Lung microvascular endothelial cell (primary cell): ENCODE data around the gene CHIC2. TPM values are rescaled to one million over a fixed set of nuclear protein-coding genes. Genes with fewer than 3 reads are reported as not detected.
"Not testable (repeated sequence)": the region's sequence is repeated elsewhere in the genome, so short reads cannot be mapped to it uniquely, and the experiment has no call there.

Experiments
- DNase-seq, 2 donors: peaks; one replicate each; pipeline versions ENCODE4 v3.0.0 to v3.0.0-alpha.2; 2010; ENCODE audit warnings: low read depth in 2 of 2
- total RNA-seq: library from RNA; depleted of rRNA; stranded (reverse); fragments of >200 nt; gene quantifications from 2 replicates; pipeline ENCODE4 v1.2.1, GENCODE V29; 2014

Gene CHIC2
- total RNA-seq, 1 donor from 2014 or later: 95.0 TPM

DNA sequence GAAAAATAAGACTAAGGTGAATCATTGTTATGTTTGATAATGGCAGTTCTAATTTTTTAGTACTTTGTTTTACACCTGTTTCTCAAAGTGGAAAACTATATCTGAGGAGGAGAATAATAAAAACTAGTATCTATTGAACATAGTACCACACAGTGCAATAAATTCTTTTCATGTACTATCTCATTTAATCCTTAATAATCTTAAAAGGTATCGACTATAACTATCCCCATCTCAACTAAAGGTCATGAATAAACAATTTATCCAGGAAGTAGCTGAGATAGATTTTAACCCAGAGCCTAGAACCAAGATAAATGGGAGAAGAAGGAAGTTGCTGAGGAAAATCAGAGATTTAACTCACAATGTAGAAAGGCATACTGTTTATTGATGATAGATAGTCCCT is 2.5 kb downstream of the CHIC2 start:
- DNase-seq: no peak

DNA sequence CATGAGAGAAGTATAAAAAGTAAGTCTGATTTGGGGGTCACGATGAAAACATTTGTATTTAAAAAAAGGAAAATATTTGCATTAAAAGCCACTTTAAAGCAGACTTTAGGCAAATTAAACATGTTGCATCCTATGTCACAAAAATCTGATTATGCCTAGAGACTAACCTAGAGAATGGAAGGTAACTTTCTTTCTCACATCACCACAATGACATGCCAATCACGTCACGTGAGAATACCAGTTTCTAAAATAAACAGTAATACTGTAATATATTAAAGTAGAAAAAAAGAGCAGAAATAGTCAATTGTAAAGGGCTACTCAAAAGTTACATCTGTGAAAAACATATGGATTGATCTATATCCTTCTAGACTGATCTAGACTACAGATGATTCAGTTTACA is 3.3 kb downstream of the CHIC2 start:
- DNase-seq: no peak

DNA sequence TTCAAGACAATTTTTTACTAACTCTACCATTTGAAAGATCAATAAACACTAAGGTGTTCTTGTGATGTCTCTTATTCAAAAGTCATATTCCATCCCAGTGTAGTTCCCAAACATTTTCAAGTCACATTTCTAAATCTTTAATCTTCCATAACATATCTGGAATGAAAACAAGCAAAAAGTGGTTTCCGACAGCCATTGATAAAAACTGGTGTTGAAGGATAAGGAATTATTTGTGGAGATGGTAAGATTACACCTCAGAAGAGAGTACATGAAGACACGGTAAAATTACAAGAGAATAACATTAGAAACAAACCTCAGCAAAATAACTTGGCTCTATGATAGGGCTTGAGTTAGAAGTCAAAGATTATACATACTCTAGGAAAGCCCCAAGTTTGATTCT is 4.3 kb downstream of the CHIC2 start:
- DNase-seq: no peak

DNA sequence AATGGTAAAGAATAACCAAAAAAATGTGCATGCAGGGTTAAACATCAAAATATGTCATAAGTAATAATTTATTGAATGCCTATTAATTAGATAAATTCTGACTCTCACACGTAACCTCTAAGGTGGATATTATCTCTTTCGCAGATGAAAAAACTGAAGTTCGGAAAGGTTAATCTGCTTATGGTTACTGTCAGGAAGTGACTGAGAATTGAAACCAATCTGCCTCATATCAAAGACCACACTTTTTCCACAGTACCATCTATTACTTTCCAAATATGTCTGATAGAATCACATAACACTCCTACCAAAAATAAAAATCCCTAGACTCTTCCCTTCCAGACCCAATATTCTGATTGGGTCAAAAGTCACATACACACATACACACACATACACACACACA is 6.2 kb downstream of the CHIC2 start:
- DNase-seq: peak; percentile 20 to 53

DNA sequence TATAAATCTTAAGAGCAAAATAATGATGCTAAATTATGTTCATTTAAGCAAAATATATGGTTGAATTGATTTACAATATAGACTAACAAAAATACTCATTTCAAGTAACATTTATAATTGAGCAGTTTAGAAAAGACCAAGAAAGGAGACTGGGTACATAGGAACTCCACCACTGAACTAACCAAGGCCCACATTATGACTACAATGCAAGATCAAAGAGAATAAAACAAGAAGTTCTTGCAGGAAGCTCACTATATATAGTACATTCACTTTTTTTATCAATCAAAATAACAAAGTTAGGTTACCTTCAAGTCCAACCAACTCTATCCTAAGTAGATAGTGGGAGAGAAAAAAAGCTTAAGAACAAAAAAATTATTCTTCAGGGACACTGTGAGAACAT is 8.0 kb downstream of the CHIC2 start:
- no peak for DNase-seq

DNA sequence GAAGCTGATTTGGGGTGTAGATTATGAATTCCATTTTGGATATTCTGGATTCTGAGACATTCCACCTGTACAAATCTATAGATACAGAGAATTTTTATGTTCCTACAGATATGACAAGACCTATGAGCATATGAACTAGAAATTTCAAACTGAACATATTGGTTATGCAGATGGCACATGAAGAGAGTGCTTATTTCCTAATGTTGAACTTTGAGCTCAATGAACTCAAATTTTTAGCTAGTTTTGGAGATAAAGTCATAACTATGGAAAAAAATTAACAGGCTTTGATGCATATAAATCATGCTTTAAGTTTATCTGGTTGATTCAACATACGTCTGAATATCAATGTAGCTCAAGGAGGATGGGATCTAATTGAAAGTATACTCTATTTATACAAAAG is 8.9 kb downstream of the CHIC2 start:
- DNase-seq: no peak

DNA sequence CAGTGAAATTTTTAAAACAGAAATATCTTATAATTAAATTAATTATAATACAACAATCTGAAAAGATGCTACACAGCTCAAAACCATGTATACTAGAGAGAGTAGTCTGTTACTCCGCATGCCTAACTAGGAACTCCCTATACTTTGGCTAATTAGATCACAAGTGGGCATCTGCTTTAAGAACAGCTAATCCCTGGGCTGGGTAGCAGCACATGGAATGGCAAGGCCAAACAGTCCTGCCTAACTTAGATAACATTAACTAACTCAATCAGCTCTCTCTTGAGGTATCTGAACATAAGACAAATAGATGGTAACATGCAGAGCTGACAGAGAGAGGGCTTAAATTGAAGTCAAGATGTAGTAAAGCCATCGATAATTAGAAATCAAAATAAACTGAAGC is 9.9 kb downstream of the CHIC2 start:
- no peak for DNase-seq

DNA sequence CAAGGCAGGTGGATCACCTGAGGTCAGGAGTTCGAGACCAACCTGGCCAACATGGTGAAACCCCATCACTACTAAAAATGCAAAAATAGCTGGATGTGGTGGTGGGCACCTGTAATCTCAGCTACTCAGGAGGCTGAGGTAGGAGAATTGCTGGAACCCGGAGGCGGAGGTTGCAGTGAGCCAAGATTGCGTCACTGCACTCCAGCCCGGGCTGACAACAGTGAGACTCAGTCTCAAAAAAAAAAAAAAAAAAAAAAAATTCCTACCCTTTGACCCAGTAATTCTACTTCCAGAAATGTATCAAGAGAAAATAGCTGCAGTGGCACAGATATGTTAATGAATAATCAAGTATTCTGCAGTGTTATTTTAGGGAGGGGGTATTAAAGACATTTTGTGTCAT is 11.1 kb downstream of the CHIC2 start:
- DNase-seq: not testable (repeated sequence)

DNA sequence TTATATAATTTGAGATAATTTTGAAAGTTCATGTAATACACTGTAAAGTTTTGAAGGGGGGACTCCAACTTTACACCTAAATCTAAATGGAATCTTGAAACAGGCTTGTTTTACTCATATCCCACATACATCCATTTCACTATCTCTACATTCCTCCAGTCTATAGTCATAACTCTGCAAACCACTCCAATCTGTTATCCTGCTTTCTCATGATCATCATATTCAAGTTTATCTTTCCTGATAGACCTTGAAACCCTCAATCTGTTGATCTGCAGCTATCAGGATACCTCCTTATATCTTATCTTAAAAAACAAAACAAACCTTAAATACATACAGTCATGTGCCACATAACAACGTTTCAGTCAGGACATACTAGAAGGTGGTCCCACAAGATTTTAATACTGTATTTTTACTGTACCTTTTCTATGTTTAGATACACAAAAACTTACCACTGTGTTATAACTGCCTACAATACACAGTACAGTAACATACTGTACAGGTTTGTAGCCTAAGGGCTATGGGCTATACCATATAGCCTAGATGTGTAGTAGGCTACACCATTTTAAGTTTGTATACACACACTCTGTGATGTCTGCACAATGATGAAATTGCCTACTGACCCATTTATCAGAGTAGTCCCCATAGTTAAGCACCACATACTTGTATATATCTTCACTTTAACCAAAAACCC is 14.0 kb downstream of the CHIC2 start:
- DNase-seq: peak in 1 of 2 donors; percentile 8

DNA sequence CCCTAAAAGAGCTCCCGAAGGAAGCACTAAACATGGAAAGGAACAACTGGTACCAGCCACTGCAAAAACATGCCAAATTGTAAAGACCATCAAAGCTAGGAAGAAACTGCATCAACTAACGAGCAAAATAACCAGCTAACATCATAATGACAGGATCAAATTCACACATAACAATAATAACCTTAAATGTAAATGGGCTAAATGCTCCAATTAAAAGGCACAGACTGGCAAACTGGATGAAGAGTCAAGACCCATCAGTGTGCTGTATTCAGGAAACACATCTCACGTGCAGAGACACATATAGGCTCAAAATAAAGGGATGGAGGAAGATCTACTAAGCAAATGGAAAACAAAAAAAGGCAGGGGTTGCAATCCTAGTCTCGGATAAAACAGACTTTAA is 20.8 kb downstream of the CHIC2 start:
- not testable (repeated sequence) for DNase-seq

DNA sequence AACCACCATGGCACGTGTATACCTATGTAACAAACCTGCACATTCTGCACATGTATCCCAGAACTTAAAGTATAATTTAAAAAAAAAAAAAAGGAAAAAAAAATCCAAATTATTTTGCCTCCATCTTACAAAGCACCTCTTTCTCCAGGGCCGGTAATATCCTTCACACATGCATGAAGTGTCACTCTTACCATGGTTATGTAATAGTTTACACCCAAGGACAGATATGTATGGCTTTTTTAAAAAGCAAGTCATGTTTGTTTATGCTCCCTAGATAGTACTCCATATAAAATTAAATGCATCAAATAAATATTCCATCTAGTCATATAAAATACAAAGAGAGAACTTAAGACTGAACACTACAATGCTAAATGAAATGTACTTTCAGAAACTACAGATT is 22.5 kb downstream of the CHIC2 start:
- DNase-seq: no peak

DNA sequence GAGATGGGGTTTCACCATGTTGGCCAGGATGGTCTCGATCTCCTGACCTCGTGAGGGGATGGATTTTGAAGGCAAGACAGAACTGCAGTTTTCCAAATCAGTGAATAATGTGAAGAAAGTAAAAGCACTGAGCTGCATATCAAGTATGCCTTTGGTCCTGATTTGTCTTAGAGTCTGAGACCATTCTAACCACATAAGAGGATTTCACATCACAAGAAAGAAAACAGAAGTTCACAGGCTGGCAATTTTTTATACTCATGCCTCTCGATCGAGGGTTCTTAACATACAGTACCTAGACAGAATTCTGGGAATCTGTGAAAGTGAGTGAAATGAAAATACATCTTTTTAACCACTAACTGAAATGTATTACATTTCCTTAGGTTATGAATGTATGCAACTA is 23.3 kb downstream of the CHIC2 start:
- DNase-seq: no peak

DNA sequence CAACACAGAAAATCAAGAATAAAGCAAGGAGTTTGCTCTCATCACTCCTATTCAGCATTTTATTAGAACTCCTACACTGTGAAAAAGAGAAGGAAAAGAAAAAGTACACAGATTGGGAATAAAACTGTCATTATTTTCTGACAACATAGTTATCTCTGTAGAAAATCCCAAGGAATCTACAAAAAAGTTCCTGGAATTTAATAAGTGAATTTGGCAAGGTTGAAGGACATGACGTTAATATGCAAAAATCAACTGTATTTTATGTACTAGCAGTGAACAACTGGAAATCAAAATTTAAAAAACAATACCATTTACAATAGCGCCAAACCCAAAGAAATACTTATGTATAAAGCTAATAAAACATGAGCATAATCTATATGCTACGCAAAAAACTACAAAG is 26.3 kb downstream of the CHIC2 start:
- DNase-seq: no peak

DNA sequence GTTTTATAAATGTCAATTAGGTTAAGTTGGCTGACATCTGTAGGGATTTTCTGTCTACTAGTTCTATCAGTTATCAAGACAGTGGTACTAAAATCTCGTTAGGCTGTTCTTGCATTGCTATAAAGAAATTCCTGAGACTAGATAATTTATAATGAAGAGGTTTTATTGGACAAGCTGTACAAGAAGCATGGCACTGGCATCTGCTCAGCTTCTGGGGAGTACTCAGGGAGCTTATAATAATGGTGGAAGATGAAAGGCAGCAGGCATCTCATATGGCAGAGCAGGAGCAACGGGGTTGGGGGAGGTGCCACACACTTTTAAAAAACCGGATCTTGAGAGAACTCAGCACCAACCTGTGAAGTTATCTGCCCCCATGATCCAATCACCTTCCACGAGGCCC is 28.2 kb downstream of the CHIC2 start:
- DNase-seq: no peak

DNA sequence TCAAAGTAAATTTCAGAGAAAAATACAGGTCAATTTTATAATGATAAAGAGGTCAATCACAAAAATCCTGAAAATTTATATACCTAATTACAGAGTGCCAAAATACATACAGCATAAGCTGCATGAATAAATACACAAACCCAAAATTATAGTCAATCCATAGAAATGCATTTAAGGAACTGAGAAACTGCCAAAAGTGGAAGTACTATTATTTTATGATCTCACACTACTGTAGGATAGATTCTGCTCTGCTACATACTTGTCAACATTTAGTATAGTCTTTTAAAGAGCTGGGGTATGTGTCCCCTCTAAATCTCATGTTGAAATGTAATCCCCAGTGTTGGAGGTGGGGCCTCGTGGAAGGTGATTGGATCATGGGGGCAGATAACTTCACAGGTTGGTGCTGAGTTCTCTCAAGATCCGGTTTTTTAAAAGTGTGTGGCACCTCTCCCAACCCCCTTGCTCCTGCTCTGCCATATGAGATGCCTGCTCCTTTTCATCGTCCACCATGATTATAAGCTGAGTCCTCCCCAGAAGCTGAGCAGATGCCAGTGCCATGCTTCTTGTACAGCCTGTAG is 31.8 kb downstream of the CHIC2 start:
- no peak for DNase-seq

DNA sequence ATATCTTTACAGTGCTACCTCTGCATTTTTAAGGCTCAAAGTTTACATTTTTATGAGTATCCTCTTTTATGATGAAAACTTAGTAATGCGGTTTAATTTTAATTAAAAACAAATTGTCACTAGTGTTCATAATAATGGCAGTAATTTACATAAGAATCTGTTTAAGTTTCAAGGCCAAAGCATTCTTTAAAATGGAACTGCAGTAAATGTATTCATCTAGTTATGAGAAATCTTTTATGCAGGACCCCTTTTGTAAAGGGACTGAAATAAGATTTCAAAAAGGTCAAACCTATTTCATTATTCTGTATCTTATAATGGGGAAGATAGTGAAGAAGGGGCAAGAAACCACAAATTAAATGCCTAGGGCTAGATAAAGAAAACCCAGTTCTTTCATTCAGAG is 37.1 kb downstream of the CHIC2 start:
- no peak for DNase-seq

DNA sequence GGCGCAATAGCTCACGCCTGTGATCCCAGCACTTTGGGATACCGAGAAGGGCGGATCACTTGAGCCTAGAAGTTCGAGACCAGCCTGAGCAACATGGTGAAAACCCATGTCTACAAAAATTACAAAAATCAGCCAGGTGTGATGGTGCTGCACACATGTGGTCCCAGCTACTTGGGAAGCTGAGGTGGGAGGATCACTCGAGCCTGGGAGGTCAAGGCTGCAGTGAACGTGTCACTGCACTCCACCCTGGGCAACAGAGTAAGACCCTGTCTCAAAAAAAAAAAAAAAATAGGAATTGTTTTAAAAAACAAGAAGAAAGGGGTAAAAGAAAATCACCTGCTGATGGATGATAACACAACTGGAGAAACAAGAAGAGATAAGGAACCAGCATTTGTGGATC is 38.8 kb downstream of the CHIC2 start:
- no peak for DNase-seq

DNA sequence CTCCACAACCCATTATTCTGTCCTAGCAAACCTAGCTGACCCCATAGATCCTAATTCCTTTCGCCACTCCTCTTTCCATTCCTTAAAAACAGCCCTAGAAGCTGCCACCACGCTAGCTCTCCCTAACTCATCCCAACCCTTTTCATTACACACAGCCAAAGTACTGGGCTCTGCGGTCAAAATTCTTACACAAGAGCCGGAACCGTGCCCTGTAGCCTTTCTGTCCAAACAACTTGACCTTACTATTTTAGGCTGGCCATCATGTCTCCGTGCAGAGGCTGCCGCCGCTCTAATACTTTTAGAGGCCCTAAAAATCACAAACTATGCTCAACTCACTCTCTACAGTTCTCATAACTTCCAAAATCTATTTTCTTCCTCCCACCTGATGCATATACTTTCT is 41.4 kb downstream of the CHIC2 start:
- DNase-seq: not testable (repeated sequence)

DNA sequence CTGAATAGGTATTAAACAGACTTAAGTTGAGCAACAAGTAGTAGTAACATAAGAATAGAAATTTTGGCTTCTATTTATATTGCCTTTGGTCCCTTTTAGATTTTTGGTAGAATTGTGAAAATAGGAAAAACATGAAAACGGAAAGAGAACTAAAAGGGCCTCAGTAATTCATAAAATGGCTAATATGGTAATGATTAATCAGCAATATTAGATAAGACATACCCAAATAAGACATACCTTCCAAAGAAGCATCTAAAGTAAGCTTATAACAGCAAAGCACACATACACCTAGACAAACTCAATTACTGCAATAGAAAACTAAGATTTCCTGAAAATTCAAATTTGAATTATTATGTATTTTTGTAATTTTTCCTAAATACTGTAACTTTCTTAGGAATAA is 46.4 kb downstream of the CHIC2 start:
- no peak for DNase-seq

DNA sequence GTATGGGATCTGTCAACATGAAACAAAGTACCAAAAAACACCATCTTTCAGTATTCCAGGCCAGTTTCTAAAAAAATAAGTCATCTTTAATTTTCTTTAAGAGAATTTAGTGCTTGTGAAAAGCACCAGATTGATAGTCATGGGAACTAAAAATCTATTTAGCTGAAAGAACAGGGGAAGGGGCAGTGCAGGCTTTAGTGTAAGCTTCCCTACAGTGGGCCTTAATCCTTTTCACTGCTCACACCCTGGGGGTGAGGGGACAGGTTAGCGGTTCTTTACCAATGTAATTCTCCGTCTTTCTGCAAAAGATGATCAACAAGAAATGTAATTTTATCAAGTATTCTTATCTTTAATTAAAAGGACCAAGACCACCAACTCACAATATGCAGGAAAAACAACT is 47.1 kb downstream of the CHIC2 start:
- no peak for DNase-seq

DNA sequence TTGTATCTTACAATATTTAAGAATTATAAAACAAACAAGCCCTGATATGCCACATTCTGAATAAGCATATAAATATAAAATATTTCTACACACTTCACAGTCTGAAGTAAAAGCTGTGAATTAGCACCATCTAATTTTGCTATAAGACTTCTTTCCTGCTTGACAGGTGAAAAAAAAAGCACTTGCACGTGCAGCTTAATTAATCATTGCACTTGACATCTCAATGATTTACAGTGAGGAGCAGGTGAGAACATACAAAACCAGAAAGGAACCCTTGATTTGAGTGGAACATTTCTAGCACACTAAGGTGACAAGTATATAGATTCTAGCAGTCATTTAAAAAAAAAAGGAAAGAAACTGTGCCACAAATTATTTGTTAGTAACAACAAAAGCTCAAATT is 47.9 kb downstream of the CHIC2 start:
- DNase-seq: no peak

DNA sequence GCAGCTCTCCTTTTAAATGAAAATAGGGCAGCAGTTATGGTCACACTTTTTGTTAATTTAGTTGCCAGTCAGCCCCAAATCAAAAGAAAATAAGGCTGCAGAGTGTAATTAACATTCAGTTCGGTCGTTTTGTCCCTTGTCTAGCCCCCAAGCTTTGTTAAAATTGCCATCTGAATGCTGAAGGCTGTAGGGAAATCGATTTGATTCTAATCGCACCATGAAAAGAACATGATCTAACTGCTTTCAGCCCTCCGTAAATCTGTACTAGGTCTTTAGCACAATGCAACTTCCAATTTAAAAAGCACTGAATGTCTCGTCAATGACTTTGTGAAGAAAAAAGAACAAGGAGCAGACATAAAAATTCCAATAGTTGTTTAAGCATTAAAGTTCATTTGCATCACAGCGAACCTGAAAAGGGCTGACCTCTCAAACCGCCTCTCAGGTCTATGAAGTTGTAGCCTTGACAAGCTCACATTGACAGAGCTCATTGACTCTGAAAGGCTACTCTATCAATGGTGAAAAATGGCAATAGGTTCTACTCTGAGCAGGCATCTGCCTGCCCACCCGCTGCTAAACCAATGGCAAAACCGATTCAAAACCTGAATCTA is 48.9 kb downstream of the CHIC2 start:
- DNase-seq: no peak

DNA sequence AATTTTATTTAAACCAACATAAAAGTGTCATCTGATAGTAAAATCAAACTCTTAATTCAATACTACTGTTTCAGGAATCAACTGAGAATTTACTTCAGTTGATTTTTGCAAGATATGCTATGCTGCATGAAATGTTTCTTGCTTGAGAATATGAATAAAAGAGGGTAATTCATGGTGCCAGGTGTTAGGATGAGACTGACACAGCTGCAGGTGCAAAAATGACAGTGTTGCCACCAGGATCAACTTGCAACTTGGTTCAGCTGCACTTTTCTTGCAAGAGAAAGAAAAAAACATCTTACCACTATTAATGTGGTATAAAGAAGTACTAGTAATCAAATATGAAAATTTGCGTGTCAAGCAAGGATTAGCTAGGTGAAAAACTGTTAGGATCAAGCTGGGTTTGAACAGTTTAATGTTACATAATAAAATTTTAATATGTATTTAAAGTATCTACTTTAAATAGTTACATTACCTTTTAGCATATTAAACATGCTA is 49.7 kb downstream of the CHIC2 start:
- no peak for DNase-seq
